AG04449 (cell line): ENCODE results near the gene RAB40C.

Experiments used
- CTCF ChIA-PET: fragments of 350-600 bp; formaldehyde crosslinking; extraction: SDS; loops from one replicate; lab custom pipeline; 2021; ENCODE audit warnings: antibody characterized with exemption; lab: Yijun Ruan, JAX
- POLR2A ChIA-PET: fragments of 400-600, 350-600 bp; formaldehyde crosslinking; extraction: SDS; loops from one replicate; lab custom pipeline; 2020; ENCODE audit warnings: antibody characterized with exemption, inconsistent platforms; lab: Yijun Ruan, JAX
- DNase-seq: peaks from one replicate; pipeline ENCODE4 v3.0.0-alpha.2; 2010; ENCODE audit warnings: low read depth, low spot score
- H3K4me3 ChIP-seq: 2 replicates; pipeline ENCODE4 v1.5.1; 2011; ENCODE audit warnings: low read depth, mild to moderate bottlenecking, control low read depth, low read length
- TF ChIP-seq, protein P1 (sequence below): IDR thresholded peaks from one replicate; pipeline ENCODE4 v1.5.1; 2011; ENCODE audit warnings: mild to moderate bottlenecking, moderate library complexity, low read length, control low read depth, inconsistent platforms; ENCODE audit not compliant: insufficient read depth; ENCODE audit errors: missing control alignments

RAB40C gene

GRCh38 chr16:548586-548985 is 41.3 kb upstream of the RAB40C start:
- no peak overlapping the region for H3K4me3 ChIP-seq
- ChIA-PET CTCF (interaction anchor here (1.6 kb wide), 1 partner anchor 10 kb away, joined by 4 read pairs; no protein-coding TSS in a partner anchor), POLR2A (no interaction called here)
- DNase-seq: no peak
- TF ChIP-seq, protein P1, sequence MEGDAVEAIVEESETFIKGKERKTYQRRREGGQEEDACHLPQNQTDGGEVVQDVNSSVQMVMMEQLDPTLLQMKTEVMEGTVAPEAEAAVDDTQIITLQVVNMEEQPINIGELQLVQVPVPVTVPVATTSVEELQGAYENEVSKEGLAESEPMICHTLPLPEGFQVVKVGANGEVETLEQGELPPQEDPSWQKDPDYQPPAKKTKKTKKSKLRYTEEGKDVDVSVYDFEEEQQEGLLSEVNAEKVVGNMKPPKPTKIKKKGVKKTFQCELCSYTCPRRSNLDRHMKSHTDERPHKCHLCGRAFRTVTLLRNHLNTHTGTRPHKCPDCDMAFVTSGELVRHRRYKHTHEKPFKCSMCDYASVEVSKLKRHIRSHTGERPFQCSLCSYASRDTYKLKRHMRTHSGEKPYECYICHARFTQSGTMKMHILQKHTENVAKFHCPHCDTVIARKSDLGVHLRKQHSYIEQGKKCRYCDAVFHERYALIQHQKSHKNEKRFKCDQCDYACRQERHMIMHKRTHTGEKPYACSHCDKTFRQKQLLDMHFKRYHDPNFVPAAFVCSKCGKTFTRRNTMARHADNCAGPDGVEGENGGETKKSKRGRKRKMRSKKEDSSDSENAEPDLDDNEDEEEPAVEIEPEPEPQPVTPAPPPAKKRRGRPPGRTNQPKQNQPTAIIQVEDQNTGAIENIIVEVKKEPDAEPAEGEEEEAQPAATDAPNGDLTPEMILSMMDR: no peak

DNA sequence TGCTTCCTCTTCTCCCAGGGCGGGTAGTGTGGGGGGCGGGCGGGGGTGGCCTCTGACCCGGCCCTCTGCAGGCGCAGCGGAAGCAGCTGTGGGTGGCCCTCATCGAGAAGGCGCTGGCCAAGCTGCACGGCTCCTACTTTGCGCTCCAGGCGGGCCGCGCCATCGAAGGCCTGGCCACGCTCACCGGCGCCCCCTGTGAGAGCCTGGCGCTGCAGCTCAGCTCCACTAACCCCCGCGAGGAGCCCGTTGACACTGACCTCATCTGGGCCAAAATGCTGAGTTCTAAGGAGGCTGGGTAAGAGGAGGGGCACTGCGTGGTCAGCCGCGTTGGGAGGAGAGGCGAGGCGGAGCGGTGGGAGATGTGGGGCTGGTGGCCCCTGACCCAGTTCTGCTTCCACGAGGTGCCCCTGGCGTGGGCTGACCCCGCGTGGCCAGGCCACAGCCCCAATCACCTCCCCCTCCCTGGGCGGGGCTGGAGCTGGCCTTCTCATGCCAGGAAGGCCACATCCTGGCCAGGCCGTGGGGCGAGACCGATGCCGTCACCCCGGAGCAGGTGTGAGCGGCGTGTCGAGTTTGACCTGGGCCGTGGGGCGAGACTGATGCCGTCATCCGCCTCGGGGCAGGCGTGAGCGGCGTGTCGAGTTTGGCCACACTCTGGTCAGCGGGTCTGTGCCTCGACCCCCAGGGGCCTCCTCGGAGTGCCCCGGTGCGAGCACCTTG is 40.2 kb upstream of the RAB40C start:
- H3K4me3 ChIP-seq: no peak overlapping the region
- TF ChIP-seq, protein P1: no peak
- ChIA-PET CTCF (interaction anchor here (1.5 kb wide), 1 partner anchor 20 kb away, joined by 3 read pairs; the partner anchor contains the start of gene PIGQ), POLR2A (no interaction called here)
- no peak for DNase-seq

DNA sequence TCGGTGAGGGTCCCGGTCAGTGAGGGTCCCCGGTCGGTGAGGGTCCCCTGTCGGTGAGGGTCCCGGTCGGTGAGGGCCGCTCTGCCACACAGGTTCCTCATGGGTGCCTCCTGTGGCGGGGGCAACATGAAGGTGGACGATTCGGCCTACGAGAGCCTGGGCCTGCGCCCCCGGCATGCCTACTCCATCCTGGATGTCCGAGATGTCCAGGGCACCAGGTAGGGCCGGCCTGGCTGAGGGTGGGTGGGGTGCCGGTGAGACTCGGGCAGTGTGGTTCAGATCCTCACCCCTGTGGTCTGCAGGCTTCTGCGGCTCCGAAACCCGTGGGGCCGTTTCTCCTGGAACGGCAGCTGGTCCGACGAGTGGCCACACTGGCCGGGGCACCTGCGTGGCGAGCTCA is 38.7 kb upstream of the RAB40C start:
- no peak for DNase-seq
- CTCF ChIA-PET: no interaction called here
- POLR2A ChIA-PET: no interaction called here

DNA sequence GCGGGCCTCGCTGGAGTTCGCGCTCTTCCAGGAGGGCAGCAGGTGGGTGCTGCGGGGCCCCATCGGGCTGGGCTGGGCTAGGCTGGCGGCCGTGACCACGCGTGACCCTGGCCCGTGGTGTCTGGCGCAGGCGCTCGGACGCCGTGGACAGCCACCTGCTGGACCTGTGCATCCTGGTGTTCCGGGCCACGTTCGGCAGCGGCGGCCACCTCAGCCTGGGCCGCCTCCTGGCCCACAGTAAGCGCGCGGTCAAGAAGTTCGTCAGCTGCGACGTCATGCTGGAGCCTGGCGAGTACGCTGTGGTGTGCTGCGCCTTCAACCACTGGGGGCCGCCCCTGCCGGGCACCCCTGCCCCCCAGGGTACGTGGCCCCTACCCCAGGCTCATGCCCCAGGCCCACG is 37.7 kb upstream of the RAB40C start:
- TF ChIP-seq, protein P1: no peak
- H3K4me3 ChIP-seq: no peak overlapping the region
- ChIA-PET CTCF (no interaction called here), POLR2A (no interaction called here)
- no peak for DNase-seq

More for the DNA sequence above, 38.7 kb upstream of the RAB40C start:
- TF ChIP-seq, protein P1: no peak
- H3K4me3 ChIP-seq: no peak overlapping the region

GRCh38 chr16:553601-554296 is 36.1 kb upstream of the RAB40C start:
- ChIA-PET POLR2A (interaction anchor here (0.6 kb wide), 1 partner anchor 18 kb away, joined by 3 read pairs; no protein-coding TSS in a partner anchor), CTCF (interaction anchor here (2.0 kb wide), 1 partner anchor 9 kb away, joined by 7 read pairs; no protein-coding TSS in a partner anchor)
- TF ChIP-seq, protein P1: no peak
- H3K4me3 ChIP-seq: no peak overlapping the region
- DNase-seq: no peak

- POLR2A ChIA-PET: no interaction called here
- CTCF ChIA-PET: interaction anchor here (2.0 kb wide), 1 partner anchor 10 kb away, joined by 7 read pairs; no protein-coding TSS in a partner anchor
- no peak for DNase-seq
- no peak overlapping the region for H3K4me3 ChIP-seq
- TF ChIP-seq, protein P1: no peak
Measured at GRCh38 chr16:554297-554621, 35.6 kb upstream of the RAB40C start.
